Measurements from ENCODE around the gene GSC. TPM values are rescaled to one million over a fixed set of nuclear protein-coding genes. Genes with fewer than 3 reads are reported as not detected.

The GSC gene
- 1 to 10 TPM; 1.1 to 6.9 (median 3.2) TPM for total RNA-seq

GRCh38 chr14:94769391-94770250 lies at the start of gene GSC:
Gene GSC (minus strand): TSS chr14:94770113. CDS start chr14:94770015, 98 bp downstream.
- peaks cover 82 to 85% (median 83%) of the 10 kb centered on the region in 3 donors for H3K27me3 ChIP-seq
- ATAC-seq (peak; percentile 71 to 72), DNase-seq (peak; percentile 31 to 32)
- H3K36me3 ChIP-seq: no peaks in the 10 kb centered on the region
- peak within 1 kb of the TSS; percentile 41 to 60 (median 50) for H3K27ac ChIP-seq
- intact Hi-C loops (cut with DNase I; ENCODE audit: low total_unique reads) (no loop called here), in situ Hi-C loops (cut with MboI; ENCODE audit: low sequenced_read_pairs in 4 of 4) (no loop called here)
- peak within 1 kb of the TSS; percentile 56 to 69 (median 60) for H3K4me3 ChIP-seq
- TF ChIP-seq POLR2A (IDR thresholded peaks at IDR 0.05): peak in 1 of 2 donors; percentile 38
- TF ChIP-seq, protein P1, sequence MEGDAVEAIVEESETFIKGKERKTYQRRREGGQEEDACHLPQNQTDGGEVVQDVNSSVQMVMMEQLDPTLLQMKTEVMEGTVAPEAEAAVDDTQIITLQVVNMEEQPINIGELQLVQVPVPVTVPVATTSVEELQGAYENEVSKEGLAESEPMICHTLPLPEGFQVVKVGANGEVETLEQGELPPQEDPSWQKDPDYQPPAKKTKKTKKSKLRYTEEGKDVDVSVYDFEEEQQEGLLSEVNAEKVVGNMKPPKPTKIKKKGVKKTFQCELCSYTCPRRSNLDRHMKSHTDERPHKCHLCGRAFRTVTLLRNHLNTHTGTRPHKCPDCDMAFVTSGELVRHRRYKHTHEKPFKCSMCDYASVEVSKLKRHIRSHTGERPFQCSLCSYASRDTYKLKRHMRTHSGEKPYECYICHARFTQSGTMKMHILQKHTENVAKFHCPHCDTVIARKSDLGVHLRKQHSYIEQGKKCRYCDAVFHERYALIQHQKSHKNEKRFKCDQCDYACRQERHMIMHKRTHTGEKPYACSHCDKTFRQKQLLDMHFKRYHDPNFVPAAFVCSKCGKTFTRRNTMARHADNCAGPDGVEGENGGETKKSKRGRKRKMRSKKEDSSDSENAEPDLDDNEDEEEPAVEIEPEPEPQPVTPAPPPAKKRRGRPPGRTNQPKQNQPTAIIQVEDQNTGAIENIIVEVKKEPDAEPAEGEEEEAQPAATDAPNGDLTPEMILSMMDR (IDR thresholded peaks at IDR 0.05 in 4 of 5, conservative IDR thresholded peaks at IDR 0.05 in 1 of 5): no peak
- H3K9me3 ChIP-seq: no peaks in the 10 kb centered on the region
- H3K4me1 ChIP-seq: peaks cover 0 to 11% of the 10 kb centered on the region in 2 donors

GRCh38 chr14:94819531-94819930 lies 49.6 kb upstream of the GSC start:
- Histone ChIP-seq H3K27ac (no peak overlapping the region), H3K36me3 (no peaks in the 10 kb centered on the region), H3K4me3 (no peak overlapping the region), H3K27me3 (no peaks in the 10 kb centered on the region), H3K4me1 (no peaks in the 10 kb centered on the region), H3K9me3 (no peaks in the 10 kb centered on the region)
- no peak for ATAC-seq
- in situ Hi-C loops (cut with MboI; ENCODE audit: low sequenced_read_pairs in 4 of 4) (no loop called here), intact Hi-C loops (cut with DNase I; ENCODE audit: low total_unique reads) (no loop called here)
- TF ChIP-seq, protein P1 (IDR thresholded peaks at IDR 0.05 in 4 of 5, conservative IDR thresholded peaks at IDR 0.05 in 1 of 5): no peak
- TF ChIP-seq POLR2A (IDR thresholded peaks at IDR 0.05): no peak
- no peak for DNase-seq

GRCh38 chr14:94816113-94816512 lies 46.2 kb upstream of the GSC start:
- Histone ChIP-seq H3K4me1 (no peaks in the 10 kb centered on the region), H3K27me3 (no peaks in the 10 kb centered on the region), H3K4me3 (no peak overlapping the region), H3K9me3 (no peaks in the 10 kb centered on the region), H3K36me3 (no peaks in the 10 kb centered on the region), H3K27ac (no peak overlapping the region)
- intact Hi-C loops (cut with DNase I; ENCODE audit: low total_unique reads) (no loop called here), in situ Hi-C loops (cut with MboI; ENCODE audit: low sequenced_read_pairs in 4 of 4) (no loop called here)
- TF ChIP-seq, protein P1 (IDR thresholded peaks at IDR 0.05 in 4 of 5, conservative IDR thresholded peaks at IDR 0.05 in 1 of 5): no peak
- no peak for TF ChIP-seq POLR2A (IDR thresholded peaks at IDR 0.05)
- ATAC-seq (no peak), DNase-seq (no peak)

DNA sequence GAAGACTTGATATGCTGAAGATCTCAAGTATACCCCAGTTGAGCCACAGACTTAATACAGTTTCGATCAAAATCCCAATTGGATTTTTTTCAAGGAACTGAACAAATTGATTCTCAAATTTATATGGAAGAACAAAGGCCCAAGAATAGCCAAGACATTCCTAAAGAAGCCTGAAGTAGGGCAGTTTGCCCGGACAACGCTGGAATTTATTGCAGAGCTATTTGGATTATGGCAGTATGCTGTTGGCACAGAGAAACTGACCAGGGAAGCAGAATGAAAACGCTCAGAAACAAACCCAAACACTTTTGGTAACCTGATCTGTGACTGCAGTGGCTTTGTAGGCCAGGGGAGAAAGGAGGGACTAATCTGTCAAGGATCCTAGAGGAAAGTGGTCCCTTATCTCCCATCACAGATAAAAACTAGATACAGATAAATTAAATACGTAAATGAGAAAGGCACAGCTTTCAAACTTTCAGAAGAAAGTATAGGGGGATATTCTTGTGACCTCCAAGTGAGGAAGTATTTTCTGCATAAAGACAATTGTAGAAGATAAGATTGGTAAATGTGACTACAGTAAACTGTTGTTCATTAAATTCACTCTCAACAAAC lies 35.9 kb upstream of the GSC start:
- intact Hi-C loops (cut with DNase I; ENCODE audit: low total_unique reads): no loop called here
- H3K36me3 ChIP-seq: no peaks in the 10 kb centered on the region
- no peaks in the 10 kb centered on the region for H3K9me3 ChIP-seq
- H3K27me3 ChIP-seq: no peaks in the 10 kb centered on the region
- no peak for DNase-seq
- in situ Hi-C loops (cut with MboI; ENCODE audit: low sequenced_read_pairs in 4 of 4): no loop called here
- TF ChIP-seq, protein P1 (IDR thresholded peaks at IDR 0.05 in 4 of 5, conservative IDR thresholded peaks at IDR 0.05 in 1 of 5): no peak
- no peak for TF ChIP-seq POLR2A (IDR thresholded peaks at IDR 0.05)
- ATAC-seq: no peak
- no peaks in the 10 kb centered on the region for H3K4me1 ChIP-seq
- H3K27ac ChIP-seq: no peak overlapping the region
- no peak overlapping the region for H3K4me3 ChIP-seq

Measured in gastrocnemius medialis (tissue), 4 donors.